Stomach smooth muscle (tissue), 2 donors: Measurements from ENCODE around the gene ARL5A.

Experiments
- H3K27ac ChIP-seq: one replicate; pipeline ENCODE4 v1.7.0; 2013; ENCODE audit warnings: mild to moderate bottlenecking, low read length, inconsistent platforms
- H3K27me3 ChIP-seq, 2 donors: one replicate each; pipeline ENCODE4 v1.7.0; 2013; ENCODE audit warnings: low read length in 2 of 2; ENCODE audit not compliant: insufficient read depth in 2 of 2, control insufficient read depth in 1 of 2
- H3K36me3 ChIP-seq, 2 donors: one replicate each; pipeline ENCODE4 v1.7.0; 2013; ENCODE audit warnings: low read length in 2 of 2; ENCODE audit not compliant: control insufficient read depth in 2 of 2, insufficient read depth in 2 of 2
- H3K4me1 ChIP-seq: one replicate; pipeline ENCODE4 v1.7.0; 2013; ENCODE audit warnings: low read length; ENCODE audit not compliant: control insufficient read depth, insufficient read depth
- H3K4me3 ChIP-seq, 2 donors: one replicate each; pipeline ENCODE4 v1.7.0; 2013; ENCODE audit warnings: low read length in 2 of 2
- H3K9ac ChIP-seq, 2 donors: one replicate each; pipeline ENCODE4 v1.7.0; 2013; ENCODE audit warnings: low read length in 2 of 2, mild to moderate bottlenecking in 1 of 2
- H3K9me3 ChIP-seq, 2 donors: one replicate each; pipeline ENCODE4 v1.7.0; 2013; ENCODE audit warnings: low read length in 2 of 2; ENCODE audit not compliant: control insufficient read depth in 2 of 2
- donor health status: healthy.
- donor health status: Pancreatic carcinoma.

The ARL5A gene

DNA sequence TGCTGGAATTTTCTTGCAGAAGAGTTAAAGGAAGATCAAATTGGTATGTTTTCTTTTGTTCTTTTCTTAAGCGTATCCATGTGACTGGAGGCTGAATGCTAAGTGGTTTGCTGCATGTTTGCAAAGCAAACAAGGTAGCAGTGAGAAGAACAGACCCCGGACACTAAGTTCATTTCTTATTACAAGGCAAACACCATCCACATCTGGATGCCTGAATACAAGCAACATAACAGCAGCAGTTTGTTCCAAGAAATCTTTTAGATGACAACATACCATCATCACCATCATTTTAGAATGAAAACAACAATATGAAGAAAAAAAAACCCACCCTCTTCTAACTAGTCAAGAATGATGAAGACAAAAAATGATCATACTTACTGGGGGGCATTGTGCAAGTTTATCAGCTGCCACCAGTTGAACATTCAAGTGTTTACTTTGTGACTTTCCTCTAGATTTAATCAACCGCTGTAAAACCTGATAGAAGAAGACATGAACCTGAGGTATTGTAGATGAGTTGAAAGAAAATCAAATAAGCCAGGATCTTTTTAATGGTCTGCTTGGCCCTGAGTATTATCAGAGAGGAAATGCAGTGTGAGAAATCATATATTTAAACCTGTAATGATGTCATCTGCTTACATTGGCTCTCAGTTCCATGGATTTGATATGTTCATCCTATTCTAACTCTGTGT lies 25.0 kb upstream of the ARL5A start:
- Histone ChIP-seq H3K4me3 (no peak overlapping the region), H3K9ac (no peak overlapping the region), H3K9me3 (no peaks in the 10 kb centered on the region), H3K27me3 (no peaks in the 10 kb centered on the region), H3K36me3 (no peaks in the 10 kb centered on the region), H3K4me1 (no peaks in the 10 kb centered on the region), H3K27ac (no peak overlapping the region)

DNA sequence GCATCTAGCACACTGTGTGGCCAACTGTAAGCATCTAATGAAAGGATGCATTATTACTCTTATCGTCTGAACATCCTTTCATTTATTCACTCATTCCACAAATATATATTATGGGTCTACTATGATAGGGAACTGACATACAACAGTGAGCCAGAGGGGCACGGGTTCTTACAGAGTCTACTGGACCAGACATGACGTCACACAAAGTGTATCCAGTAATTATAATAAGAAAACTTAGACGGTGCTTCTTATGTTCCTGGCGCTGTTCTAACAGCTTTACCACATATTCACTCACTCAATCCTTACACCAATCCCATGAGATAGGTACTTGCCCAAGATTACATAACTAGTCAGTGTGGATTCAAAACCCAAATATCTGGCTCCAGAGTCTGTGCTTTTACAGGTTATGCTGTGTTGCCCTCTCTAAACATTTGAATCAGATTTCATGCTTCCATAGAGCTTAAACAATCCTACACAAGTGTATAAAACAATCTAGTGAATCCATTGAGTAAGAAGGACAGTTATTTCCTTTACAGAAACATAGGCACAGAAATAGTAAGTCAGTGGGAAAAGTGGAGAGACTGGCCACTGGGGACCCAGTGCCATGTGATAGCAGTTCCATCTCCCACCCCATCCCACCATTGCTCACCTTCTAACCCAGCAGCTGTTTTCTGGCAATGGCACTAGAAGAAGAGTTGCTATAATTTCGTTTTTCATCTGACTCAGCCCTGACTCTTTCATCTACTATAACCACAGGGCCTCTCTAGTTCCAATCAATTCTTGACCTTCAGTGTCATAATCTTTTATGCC lies 24.2 kb upstream of the ARL5A start:
- Histone ChIP-seq H3K4me1 (no peaks in the 10 kb centered on the region), H3K27me3 (no peaks in the 10 kb centered on the region), H3K36me3 (no peaks in the 10 kb centered on the region), H3K27ac (no peak overlapping the region), H3K4me3 (no peak overlapping the region), H3K9me3 (no peaks in the 10 kb centered on the region), H3K9ac (no peak overlapping the region)

- Histone ChIP-seq H3K27ac (no peak overlapping the region), H3K27me3 (no peaks in the 10 kb centered on the region), H3K9me3 (no peaks in the 10 kb centered on the region), H3K4me3 (no peak overlapping the region), H3K4me1 (no peaks in the 10 kb centered on the region), H3K36me3 (no peaks in the 10 kb centered on the region), H3K9ac (no peak overlapping the region)
Measured at GRCh38 chr2:151851761-151852160, 23.5 kb upstream of the ARL5A start.

- Histone ChIP-seq H3K9ac (no peak overlapping the region), H3K36me3 (no peaks in the 10 kb centered on the region), H3K27me3 (no peaks in the 10 kb centered on the region), H3K27ac (no peak overlapping the region), H3K9me3 (no peaks in the 10 kb centered on the region), H3K4me1 (no peaks in the 10 kb centered on the region), H3K4me3 (no peak overlapping the region)
Measured at GRCh38 chr2:151849413-151850010, 21.3 kb upstream of the ARL5A start.

GRCh38 chr2:151845884-151846283 lies 17.7 kb upstream of the ARL5A start:
- no peak overlapping the region for H3K9ac ChIP-seq
- no peaks in the 10 kb centered on the region for H3K9me3 ChIP-seq
- H3K36me3 ChIP-seq, result no peaks in the 10 kb centered on the region
- no peak overlapping the region for H3K4me3 ChIP-seq
- no peak overlapping the region for H3K27ac ChIP-seq
- no peaks in the 10 kb centered on the region for H3K4me1 ChIP-seq
- H3K27me3 ChIP-seq, result no peaks in the 10 kb centered on the region

GRCh38 chr2:151845481-151845880 lies 17.3 kb upstream of the ARL5A start:
- H3K9me3 ChIP-seq, result no peaks in the 10 kb centered on the region
- no peaks in the 10 kb centered on the region for H3K36me3 ChIP-seq
- H3K27ac ChIP-seq, result no peak overlapping the region
- H3K27me3 ChIP-seq, result no peaks in the 10 kb centered on the region
- H3K4me3 ChIP-seq, result no peak overlapping the region
- H3K4me1 ChIP-seq, result no peaks in the 10 kb centered on the region
- no peak overlapping the region for H3K9ac ChIP-seq

GRCh38 chr2:151844211-151844896 lies 16.1 kb upstream of the ARL5A start:
- Histone ChIP-seq H3K36me3 (no peaks in the 10 kb centered on the region), H3K9ac (no peak overlapping the region), H3K4me1 (no peaks in the 10 kb centered on the region), H3K27ac (no peak overlapping the region), H3K27me3 (no peaks in the 10 kb centered on the region), H3K4me3 (no peak overlapping the region), H3K9me3 (no peaks in the 10 kb centered on the region)

DNA sequence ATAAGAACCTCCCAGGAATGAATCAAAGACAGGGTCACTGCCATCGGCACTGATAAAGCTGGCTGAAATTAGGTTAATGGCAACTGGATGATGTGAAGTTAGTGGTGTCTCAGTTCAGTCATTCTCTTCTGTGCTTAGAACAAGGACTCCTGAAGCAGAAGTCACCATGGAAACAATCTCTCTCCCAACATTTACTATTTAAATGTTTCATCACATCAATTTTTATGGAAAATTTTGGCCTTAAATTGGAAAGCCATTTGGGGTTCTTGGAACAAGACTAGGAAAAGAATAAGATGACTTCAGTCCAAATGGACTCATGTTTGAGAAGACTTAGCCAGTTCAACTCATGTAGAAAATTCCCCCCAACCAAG lies 15.5 kb upstream of the ARL5A start:
- H3K4me1 ChIP-seq, result no peaks in the 10 kb centered on the region
- no peaks in the 10 kb centered on the region for H3K27me3 ChIP-seq
- H3K27ac ChIP-seq, result no peak overlapping the region
- no peaks in the 10 kb centered on the region for H3K9me3 ChIP-seq
- H3K9ac ChIP-seq, result no peak overlapping the region
- no peak overlapping the region for H3K4me3 ChIP-seq
- no peaks in the 10 kb centered on the region for H3K36me3 ChIP-seq

GRCh38 chr2:151842830-151843690 lies 14.8 kb upstream of the ARL5A start:
- Histone ChIP-seq H3K27me3 (no peaks in the 10 kb centered on the region), H3K9ac (no peak overlapping the region), H3K4me1 (no peaks in the 10 kb centered on the region), H3K27ac (no peak overlapping the region), H3K9me3 (no peaks in the 10 kb centered on the region), H3K36me3 (no peaks in the 10 kb centered on the region), H3K4me3 (no peak overlapping the region)

GRCh38 chr2:151841047-151841424 lies 12.8 kb upstream of the ARL5A start:
- no peaks in the 10 kb centered on the region for H3K9me3 ChIP-seq
- H3K4me1 ChIP-seq, result no peaks in the 10 kb centered on the region
- no peak overlapping the region for H3K4me3 ChIP-seq
- no peaks in the 10 kb centered on the region for H3K36me3 ChIP-seq
- no peak overlapping the region for H3K9ac ChIP-seq
- no peak overlapping the region for H3K27ac ChIP-seq
- H3K27me3 ChIP-seq, result no peaks in the 10 kb centered on the region
